ENCODE data around the gene TEKT1.

Gene TEKT1

GRCh38 chr17:6756425-6757031 is 75.0 kb downstream of the TEKT1 start:
- Histone ChIP-seq H3K36me3 (ENCODE audit: control insufficient read depth in 2 of 2, insufficient read depth in 1 of 2, low read length in 2 of 2) (no peaks in the 10 kb centered on the region), H3K27ac (ENCODE audit: extremely low read depth, low read depth, low read length) (no peak overlapping the region), H3K9me3 (ENCODE audit: control insufficient read depth, insufficient read depth, low read depth, low read length) (no peaks in the 10 kb centered on the region), H3K4me3 (ENCODE audit: low read depth, low read length) (no peak overlapping the region), H3K4me1 (ENCODE audit: control insufficient read depth, insufficient read depth, low read length) (no peaks in the 10 kb centered on the region; the same call in 1 of the 2 replicates)
- no peak for TF ChIP-seq ZBTB26 (tag by site-specific recombination; optimal IDR thresholded peaks at IDR 0.05)
- TF ChIP-seq PRDM4 (tag by site-specific recombination; IDR thresholded peaks at IDR 0.05), result no peak
- no peak for TF ChIP-seq ZNF654 (tag by site-specific recombination; IDR thresholded peaks at IDR 0.05; ENCODE audit: low read depth)
- no peak for TF ChIP-seq ZNF292 (tag by site-specific recombination; IDR thresholded peaks at IDR 0.05; ENCODE audit: borderline replicate concordance, low read depth)
- no peak for TF ChIP-seq ZNF16 (tag by site-specific recombination; IDR thresholded peaks at IDR 0.05; ENCODE audit: low read depth)
- TF ChIP-seq ZNF747 (tag by site-specific recombination; IDR thresholded peaks at IDR 0.05), result no peak
- TF ChIP-seq KLF16 (tag by site-specific recombination; IDR thresholded peaks at IDR 0.05), result no peak
- TF ChIP-seq ZNF600 (tag by site-specific recombination; IDR thresholded peaks at IDR 0.05), result no peak
- no peak for TF ChIP-seq PATZ1 (tag by site-specific recombination; IDR thresholded peaks at IDR 0.05)
- TF ChIP-seq ZNF580 (tag by site-specific recombination; IDR thresholded peaks at IDR 0.05), result no peak
- no peak for TF ChIP-seq ZNF473 (tag by site-specific recombination; IDR thresholded peaks at IDR 0.05)
- TF ChIP-seq TSHZ1 (tag by site-specific recombination; IDR thresholded peaks at IDR 0.05; ENCODE audit: borderline replicate concordance), result no peak
- TF ChIP-seq KLF8 (tag by site-specific recombination; IDR thresholded peaks at IDR 0.05), result no peak
- no peak for TF ChIP-seq PRDM1 (tag by site-specific recombination; IDR thresholded peaks at IDR 0.05)
- ChIA-PET CTCF (no interaction called here), POLR2A (no interaction called here)

- H3K4me1 ChIP-seq (ENCODE audit: control insufficient read depth, insufficient read depth, low read length), result no peaks in the 10 kb centered on the region; the same call in 1 of the 2 replicates
- no peak within 1 kb of the TSS for H3K4me3 ChIP-seq (ENCODE audit: low read depth, low read length)
- ChIA-PET CTCF (interaction anchor here (0.6 kb wide), 1 partner anchor 63 kb away, joined by 3 read pairs; no protein-coding TSS in a partner anchor), POLR2A (interaction anchor here (0.7 kb wide), 1 partner anchor 931 kb away, joined by 4 read pairs; no protein-coding TSS in a partner anchor)
- no peaks in the 10 kb centered on the region for H3K36me3 ChIP-seq (ENCODE audit: control insufficient read depth in 2 of 2, insufficient read depth in 1 of 2, low read length in 2 of 2)
- H3K9me3 ChIP-seq (ENCODE audit: control insufficient read depth, insufficient read depth, low read depth, low read length), result no peaks in the 10 kb centered on the region
- H3K27ac ChIP-seq (ENCODE audit: extremely low read depth, low read depth, low read length), result no peak within 1 kb of the TSS
- TF ChIP-seq ZNF423 (tag by site-specific recombination; IDR thresholded peaks at IDR 0.05) (no peak), ZNF561 (tag by site-specific recombination; IDR thresholded peaks at IDR 0.05; ENCODE audit: borderline replicate concordance) (no peak), SP7 (tag by site-specific recombination; IDR thresholded peaks at IDR 0.05) (no peak), ZFP41 (tag by site-specific recombination; IDR thresholded peaks at IDR 0.05; ENCODE audit: borderline replicate concordance) (no peak), KLF7 (tag by site-specific recombination; IDR thresholded peaks at IDR 0.05; ENCODE audit: borderline replicate concordance) (no peak), ZNF792 (tag by site-specific recombination; IDR thresholded peaks at IDR 0.05) (no peak), ZNF112 (tag by site-specific recombination; IDR thresholded peaks at IDR 0.05) (no peak), TSHZ1 (tag by site-specific recombination; IDR thresholded peaks at IDR 0.05; ENCODE audit: borderline replicate concordance) (no peak)
Observed at GRCh38 chr17:6755731-6756184, 75.8 kb downstream of the TEKT1 start, which contains the start of gene XAF1. TSS of gene XAF1 (plus strand) at chr17:6756046. CDS start at chr17:6756079, 33 bp downstream.

Measured in HEK293 (cell line).